Dermis microvascular lymphatic vessel endothelial cell (primary cell): ENCODE data around the gene SQSTM1. TPM values are rescaled to one million over a fixed set of nuclear protein-coding genes. Genes with fewer than 3 reads are reported as not detected.
"Not testable (repeated sequence)": the region's sequence is repeated elsewhere in the genome, so short reads cannot be mapped to it uniquely, and the experiment has no call there.

Experiments
- DNase-seq, 2 donors: peaks; one replicate each; pipeline versions ENCODE4 v3.0.0 to v3.0.0-alpha.2; 2010; ENCODE audit warnings: low read depth in 2 of 2
- total RNA-seq: library from RNA; depleted of rRNA; stranded (reverse); fragments of >200 nt; gene quantifications from 2 replicates; pipeline ENCODE4 v1.2.1, GENCODE V29; 2014

The SQSTM1 gene
- total RNA-seq, 1 donor from 2014 or later, result 517 TPM

DNA sequence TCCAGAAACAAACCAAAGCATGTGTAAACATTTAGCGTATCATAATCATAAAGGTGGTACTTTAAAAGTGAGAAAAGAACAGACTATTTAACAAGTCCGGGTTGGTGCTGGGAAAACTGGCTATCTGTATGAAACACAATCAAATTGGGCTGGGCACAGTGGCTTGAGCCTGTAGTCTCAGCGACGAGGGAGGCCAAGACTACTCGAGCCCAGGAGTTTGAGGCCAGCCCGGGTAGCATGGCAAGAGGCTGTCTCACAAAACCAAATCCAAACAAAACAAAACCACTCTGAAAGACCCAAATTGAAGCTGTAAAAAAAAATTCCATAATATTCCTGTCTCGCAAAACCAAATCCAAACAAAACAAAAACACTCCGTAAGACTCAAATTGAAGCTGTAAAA, 33.7 kb downstream of the SQSTM1 start:
- DNase-seq, result no peak

DNA sequence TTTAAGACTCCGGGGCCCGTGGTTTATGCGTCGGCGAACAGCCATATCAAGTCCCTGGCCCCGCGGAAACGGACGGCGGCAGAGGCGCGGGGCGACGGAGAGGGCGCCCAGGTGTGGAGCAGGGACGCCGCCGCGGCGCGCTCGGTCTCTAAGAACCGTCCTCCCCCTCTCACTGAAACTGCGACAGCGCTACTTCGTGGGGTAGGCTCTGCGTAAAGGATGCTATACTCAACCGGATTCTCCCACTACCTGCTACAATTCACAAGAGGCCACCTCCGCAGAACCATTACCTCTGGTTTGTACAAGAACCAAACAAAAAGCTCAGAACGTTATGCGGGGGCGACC, 37.5 kb downstream of the SQSTM1 start:
- DNase-seq, result peak in 1 of 2 donors; percentile 36

DNA sequence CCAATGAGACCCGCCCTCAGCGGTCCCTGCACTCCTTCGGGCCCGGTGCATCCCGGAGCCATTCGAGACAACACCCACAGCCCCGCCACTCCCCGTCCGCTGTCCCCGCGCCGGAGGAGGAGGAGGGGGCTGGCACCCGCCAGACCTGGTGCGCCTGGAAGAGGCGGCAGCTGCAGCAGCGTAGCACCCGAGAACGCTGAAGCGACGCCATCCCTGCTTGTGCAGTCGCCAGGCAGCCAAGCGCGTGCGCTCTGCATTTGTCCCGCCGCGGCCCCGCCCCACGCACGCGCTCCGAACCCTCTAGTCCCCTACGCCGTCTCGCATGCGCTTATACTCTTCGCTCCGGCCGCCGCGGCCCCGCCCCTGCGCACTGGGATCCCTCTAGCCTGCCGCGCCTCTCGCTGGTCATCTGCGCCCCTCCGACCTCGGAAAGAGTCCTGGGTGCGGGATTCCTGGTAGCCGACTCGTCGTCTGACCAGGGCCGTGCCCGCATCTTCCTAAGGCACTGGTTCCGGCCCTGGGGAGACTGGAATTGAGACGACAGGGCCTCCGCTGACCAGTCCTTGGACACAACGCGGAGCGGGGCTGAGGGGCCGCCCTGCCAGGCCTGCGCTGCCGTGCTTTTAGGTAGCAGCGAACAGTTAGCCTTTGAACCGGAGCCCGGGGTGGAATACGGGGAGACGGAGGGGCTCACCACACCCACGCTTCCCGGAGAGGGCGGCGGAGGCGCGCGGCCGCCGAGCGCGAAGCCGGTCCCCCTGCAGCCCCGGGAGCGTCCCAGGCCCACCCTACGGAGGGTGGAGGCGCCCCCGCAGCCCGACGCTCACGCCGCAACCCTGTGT, 38.1 kb downstream of the SQSTM1 start, which contains the start of gene MRNIP:
MRNIP (minus strand) TSS at position 232 of the 842 bp plus-strand sequence; CDS start at position 211, 21 bp downstream.
- peak; percentile 82 to 96 for DNase-seq

DNA sequence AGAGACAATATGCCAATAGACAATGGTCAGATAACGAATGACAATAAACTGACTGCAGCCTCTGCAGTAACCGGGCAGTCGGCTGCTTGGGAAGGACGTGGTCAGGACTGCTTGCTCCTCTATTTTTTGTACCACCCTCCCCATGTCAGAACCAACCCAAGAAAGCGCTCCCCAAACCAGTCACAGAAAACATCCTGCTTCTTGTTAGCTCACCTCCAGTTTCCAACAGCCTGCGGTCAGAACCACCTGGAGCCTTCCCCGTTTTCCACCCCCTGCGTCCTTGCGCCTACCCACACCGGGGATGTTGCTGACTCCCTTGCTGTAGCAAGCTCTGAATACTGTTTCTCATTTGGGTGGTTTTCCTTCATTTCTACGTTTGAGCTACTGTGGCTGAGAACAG, 39.6 kb downstream of the SQSTM1 start:
- DNase-seq, result no peak

DNA sequence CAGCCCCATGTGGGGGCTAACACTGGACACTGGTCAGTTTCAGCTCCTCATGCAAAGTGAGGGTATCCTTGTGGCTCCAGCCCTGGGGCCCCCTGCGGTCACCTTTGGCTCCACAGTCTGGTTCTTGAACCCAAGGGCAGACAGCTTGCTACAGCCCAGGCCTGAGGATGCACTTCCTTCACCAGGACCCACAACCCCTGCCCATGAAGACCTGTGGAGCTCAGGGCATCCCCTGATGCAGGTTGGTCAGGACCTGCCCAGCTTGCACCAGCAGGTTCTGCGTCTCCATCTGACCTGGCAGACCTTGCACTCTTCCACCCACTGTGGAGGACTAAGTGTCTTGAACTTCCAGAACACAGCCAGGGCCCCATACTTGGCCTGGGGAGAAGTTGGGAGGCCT, 41.6 kb downstream of the SQSTM1 start:
- no peak for DNase-seq

DNA sequence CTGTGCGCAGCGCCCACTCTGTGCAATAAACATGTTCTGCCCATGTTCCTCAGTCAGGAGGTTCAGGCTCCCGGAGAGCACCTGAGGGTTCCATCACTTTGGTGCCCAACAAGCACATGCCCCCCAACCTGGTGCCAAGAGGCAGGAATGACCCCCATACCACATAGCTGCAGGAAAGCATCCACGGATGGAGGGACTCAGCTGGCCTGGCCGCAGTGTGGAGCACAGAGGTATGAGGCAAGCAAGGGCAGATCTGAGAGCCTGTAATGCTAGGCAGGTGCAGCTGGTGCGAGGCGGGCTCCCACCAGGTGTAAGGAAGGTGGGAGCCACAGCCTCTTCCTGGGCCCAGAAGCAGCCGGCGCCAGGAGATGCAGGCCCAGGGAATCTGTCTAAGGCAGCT, 42.2 kb downstream of the SQSTM1 start:
- DNase-seq, result no peak

DNA sequence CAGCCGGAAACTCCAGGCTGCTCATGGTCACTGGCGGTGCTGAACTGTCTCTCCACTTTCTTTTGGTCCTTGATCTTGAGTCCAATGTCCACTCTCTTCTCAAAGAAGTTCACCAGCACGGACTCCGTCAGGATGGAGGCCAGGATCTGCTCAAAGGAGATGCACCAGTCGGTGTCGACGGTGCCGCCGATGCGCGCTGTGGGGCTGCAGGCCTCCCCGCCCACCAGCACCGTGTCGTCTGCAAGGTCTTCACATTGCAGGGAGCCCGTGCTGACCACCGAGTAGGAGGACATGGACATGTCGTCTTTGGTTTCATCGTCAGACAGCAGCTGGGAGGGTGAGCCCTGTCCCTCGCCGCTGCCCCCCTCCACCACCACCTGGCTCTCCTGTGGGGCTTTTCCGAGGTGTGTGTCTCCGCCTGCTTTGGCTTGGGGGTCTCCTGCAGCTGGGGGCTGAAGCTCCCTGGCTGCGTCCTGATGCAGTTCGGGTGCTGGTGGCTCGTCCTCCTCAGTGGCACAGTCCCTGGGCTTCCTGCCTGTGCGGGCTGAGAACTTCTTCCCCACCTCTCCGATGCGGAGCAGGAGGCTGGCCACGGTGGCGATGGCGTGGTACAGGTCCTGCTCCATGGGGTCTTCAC, 42.9 kb downstream of the SQSTM1 start:
- DNase-seq, result no peak

DNA sequence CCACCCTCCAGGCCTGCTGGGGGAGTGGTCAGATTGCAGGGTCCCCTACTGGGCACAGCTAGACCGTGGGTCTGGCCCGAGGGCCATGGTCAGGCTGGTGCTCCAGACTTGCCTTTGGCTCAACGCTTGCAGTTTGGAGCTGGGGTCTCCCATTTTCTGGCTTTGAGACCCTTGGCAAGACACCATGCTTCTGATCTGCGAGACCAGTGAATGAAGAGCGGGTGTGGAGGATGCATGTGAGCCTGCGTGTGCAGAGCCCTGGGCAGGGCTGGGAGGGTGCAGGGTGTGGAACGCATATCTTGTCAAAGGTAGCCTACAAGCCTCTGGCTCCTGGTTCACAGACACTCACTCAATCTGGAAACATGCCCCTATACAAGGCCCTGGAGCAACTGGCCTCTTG, 44.0 kb downstream of the SQSTM1 start:
- no peak for DNase-seq

DNA sequence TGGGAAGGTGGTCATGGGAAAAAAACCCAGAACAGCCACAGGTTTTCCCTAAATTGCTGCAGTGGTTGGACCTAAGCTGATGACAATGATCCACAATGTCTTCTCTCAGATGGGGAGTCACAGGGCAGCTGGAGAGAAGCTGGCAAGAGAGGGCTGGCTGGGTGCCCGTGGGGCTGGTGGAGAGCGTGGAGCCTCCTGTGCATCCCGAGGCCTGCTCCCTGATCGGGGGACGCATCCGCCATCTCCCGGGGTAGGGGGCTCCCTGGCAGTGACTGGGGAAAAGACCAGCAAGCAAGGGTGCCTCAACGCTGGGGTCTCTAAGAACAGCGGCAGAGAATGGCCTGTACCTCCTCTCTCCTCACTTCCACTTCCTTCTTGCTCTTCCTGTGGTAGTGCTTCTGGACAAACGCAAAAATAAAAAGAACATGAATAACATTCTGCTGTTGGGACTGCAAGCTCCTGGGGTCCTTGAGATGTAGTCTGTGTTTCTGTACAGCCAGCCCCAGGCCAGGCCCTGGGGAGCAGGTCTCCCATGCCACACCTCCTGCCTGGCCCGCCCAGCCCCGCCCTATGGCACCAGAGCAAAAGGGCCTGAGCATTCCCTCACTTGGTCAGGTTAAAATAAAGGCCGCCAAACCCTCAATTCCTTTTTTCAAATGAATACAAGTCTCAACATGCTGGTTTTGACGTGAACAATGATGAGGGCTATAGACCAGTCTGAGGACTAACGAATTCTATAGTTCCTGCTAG, 45.0 kb downstream of the SQSTM1 start:
- no peak for DNase-seq

DNA sequence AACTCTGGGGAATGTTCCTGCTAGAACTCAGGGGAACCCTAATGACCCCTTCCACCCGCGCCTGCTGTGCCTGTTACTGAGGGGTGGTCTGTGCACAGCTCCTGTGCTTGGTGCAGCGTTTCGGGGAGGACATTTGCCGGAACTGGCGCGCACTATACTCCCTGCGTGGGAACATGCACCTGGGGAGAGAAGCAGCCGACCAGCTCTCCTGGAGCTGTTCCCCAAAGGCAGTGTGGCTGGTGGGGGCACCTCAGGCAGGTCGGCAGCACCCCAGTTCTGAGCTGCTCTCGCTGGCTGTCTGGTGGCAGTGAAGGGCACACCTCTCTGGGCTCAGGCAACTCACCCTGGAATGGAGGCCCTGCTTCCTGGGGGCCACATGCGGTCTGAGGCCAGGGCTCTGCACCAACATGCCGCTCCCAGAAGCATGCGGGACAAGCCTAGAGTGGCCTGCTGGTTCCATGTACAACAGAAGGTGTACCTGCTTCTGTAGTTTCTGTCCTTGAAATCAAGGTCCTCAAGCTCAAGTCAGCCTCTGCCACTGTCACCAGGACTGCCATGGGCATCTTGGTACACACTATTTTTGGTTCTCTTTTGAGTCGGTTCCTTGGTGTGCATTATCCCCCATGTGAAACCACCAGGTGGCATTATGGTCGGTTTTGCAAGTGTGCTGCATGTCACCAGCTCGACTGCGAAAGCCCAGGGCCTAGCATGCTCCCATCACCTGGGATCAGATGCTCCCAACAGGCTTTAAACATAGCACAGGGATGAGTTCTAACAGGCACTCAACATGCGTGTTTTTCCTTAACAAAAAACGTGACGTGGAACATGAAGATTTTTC, 45.8 kb downstream of the SQSTM1 start:
- no peak for DNase-seq

DNA sequence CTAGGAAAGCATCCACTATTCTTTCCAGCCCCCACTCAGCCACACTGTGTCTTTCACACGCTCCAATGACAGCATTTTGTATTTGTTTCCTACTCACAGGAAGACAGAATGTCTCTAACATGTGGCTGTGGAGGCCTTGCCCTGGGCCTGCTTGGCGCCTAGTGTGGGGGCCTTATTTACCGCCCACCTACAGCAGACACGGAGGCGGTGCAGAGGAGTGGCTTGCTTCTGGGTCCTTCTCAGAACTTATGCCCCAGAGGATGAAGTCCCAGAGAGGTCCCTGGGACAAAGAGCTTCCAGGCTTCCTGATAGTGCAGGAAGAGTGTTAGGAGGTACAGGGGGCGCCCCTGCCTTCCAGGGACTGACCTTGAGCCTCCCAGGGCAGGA, 46.4 kb downstream of the SQSTM1 start:
- DNase-seq, result no peak

DNA sequence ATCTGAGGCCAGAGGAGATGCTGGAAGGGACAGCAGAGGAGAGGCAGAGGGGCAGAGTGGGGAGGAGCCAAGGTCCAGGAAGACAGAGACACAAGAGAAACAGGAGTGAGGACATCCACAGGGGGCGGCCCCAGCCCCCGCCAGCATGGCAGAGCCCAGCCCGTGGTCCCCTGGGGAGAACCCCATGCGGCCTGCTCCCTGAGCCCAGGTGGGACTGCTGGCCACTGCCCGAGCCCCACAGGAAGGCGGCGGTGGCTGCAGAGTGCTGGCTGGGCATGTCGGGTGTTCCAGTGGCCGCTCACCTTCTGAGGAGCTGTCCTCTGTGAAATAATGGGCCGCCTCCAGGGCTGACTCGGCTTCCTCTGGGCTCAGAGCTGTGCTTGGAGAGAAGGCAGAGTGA, 46.8 kb downstream of the SQSTM1 start:
- DNase-seq, result no peak

DNA sequence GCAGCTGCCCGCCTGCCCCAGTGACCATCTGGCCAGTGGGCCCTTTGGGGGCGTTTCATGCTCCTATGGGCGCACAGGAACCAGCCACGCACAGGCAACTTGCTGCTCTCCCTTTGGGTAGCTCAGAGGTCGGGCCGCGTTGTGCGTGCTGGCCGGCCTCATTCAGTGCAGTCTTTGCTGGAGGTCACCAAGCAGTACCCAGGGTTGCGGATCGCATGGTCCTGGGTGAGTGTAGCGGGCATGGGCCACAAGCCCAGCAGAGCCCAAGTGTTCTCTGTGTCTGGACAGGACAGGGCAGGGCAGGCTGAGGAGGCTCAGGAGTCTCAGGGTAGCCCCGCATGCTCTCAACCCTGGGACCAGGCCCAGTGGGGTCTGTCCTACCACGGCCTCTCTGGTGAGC, 47.8 kb downstream of the SQSTM1 start:
- no peak for DNase-seq

DNA sequence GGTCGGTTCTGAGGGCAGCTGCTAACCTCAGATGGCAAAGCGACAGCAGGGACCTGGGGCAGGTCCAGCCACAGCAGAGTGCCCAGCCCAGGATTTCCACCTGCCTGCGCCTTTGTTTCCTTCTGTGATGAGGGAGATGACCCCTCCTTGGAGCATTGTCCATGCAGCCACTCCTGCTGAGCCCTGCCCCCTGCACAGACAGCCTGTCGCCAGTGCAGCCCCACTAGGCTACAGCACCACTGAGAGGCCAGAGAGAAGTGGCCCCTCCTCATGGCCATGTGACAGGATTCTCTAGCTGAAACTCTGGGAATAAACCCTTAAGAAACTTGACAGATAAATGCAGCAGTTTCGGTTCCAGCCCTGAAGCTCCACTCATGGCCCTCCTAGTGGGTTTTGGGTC, 48.4 kb downstream of the SQSTM1 start:
- no peak for DNase-seq

DNA sequence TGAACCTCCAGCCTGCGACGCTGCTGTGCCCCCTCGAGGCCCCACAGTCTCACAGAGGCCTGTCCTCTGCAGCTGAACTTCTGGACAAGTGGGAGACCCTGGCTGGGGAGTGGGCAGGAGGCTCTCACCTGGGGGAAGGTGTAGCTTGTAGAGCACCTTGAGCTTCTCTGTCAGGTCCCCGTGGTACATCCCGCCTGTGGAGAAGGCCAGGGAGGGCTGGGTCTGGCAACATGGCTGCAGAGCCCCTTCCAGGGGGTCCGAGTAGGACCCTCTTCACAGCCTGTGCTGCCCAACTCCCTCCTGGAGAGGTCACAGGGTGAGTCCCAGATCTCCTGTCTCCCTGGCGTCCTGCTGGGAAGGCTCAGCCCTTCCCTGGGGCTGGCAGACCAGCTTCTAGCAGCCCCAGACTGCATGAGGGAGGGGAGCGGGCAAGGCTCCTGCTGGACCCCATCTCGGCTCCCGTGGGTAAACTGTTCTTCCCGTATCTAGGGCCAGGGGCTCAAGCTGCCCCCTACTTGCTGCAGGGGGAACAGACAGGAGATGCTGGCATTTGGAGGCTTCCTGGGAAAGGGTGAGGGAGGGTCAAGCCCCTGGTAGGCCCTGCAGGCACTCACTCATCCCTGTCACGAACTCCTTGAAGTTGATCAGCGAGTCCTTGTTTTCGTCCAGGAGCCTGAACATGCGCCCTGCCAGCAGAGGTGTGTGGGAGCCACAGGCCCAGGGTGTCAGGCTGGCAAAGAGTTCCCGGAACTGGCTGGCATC, 49.1 kb downstream of the SQSTM1 start:
- DNase-seq, result no peak

DNA sequence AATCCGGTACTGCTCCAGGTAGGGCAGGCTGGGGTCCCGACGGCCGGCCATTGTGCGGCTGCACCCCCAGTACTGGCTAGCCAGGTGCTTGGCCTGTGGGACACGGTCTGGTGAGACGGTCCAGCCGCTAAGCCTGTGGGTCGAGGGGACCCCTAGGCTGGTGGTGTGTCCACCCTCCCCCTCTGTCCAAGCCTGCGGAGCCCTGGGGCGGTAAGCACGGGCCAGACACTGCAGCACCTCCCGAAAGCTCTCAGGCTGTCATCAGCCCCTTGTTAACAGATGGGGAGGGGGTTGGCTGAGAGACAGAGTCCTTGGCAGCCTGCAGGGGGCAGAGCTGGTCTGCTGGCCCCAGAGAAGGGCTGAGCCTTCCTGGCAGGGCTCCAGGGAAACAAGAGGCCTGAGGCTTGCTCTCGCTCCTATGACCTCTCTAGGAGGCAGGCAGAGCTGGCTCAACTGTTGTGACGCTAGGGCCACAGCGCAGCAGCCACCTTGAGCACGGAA, 49.7 kb downstream of the SQSTM1 start:
- DNase-seq, result peak in 1 of 2 donors; percentile 62

DNA sequence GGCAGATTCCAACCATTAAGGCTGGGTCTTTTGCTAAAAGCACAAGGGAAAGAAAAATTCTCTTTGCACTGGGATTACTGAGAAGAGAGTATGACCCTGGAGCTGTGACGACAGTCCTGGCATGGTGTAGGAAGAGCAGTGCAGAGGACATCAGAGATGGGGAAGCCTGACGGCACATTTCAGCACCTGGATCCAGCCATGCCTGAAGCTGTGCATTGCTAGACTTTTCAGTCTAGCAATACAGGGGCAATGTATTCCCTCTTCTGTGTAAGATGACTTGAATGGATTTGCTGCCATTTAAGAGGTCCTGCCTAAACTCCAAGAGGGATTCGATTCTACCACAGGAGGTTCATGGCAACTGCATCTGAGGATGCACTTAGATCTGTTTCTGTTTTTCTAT, 50.2 kb downstream of the SQSTM1 start:
- DNase-seq, result no peak

DNA sequence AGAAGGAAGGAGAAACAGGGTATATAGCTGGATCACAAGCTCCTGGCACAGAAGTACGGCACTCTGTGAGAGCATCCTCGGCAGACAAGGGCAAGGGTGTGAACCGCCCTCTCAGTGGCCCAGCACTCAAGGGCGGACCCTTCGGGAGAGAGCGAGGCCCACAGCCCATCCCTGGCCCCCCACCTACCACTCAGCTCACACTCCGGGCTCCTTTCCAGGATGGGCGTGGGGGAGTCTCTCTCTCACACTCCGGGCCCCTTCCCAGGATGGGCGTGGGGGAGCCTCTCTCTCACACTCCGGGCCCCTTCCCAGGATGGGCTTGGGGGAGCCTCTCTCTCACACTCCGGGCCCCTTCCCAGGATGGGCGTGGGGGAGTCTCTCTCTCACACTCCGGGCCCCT, 50.8 kb downstream of the SQSTM1 start:
- not testable (repeated sequence) for DNase-seq

DNA sequence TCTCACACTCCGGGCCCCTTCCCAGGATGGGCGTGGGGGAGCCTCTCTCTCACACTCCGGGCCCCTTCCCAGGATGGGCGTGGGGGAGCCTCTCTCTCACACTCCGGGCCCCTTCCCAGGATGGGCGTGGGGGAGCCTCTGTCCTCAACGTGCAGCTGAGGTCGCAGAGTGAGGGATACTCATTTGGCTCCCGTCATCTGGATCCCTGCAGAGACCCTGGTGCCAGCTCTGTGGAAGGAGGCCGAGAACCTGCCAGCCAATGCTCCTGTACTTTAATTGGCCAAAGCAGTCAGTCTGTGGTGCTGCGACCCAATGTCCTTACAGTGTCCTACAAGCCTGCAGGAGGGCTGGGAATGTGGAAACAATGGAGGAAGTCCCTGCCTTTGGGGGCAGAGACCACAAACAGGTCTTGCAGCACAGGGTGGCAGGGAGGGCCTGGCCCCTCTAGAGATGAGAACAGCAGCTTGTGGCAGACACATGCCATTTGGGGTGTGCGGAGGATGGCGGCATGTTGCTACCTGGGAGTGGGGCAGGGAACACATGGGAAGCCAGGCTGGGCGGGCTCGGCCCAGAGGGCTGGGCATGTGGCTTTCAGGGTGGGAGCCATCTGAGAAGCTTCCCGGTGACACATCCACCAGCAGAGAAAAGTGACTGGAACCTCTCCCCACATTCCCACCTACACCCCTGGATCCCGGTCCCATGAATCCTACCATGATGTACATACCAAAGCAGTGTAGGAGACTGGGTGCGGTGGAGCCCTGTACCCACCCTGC, 51.5 kb downstream of the SQSTM1 start:
- DNase-seq, result no peak
